ENCODE results near the gene PAM16.
"Not testable (repeated sequence)": the region's sequence is repeated elsewhere in the genome, so short reads cannot be mapped to it uniquely, and the experiment has no call there.

PAM16 gene

GRCh38 chr16:4338125-4338582 is 13.0 kb downstream of the PAM16 start:
- TF ChIP-seq CTCF (IDR thresholded peaks at IDR 0.05; ENCODE audit: low read depth, low read length, missing control alignments) = peak; percentile 16
- no peak for DNase-seq (ENCODE audit: extremely low read depth, low read depth)
- H3K4me3 ChIP-seq (replicated peaks; ENCODE audit: low read depth, low read length) = no peak overlapping the region

GRCh38 chr16:4337540-4338088 is 13.5 kb downstream of the PAM16 start:
- no peak for DNase-seq (ENCODE audit: extremely low read depth, low read depth)
- no peak for TF ChIP-seq CTCF (IDR thresholded peaks at IDR 0.05; ENCODE audit: low read depth, low read length, missing control alignments)
- H3K4me3 ChIP-seq (replicated peaks; ENCODE audit: low read depth, low read length) = no peak overlapping the region

GRCh38 chr16:4336701-4337539 is 14.2 kb downstream of the PAM16 start:
- H3K4me3 ChIP-seq (replicated peaks; ENCODE audit: low read depth, low read length) = no peak overlapping the region
- no peak for TF ChIP-seq CTCF (IDR thresholded peaks at IDR 0.05; ENCODE audit: low read depth, low read length, missing control alignments)
- no peak for DNase-seq (ENCODE audit: extremely low read depth, low read depth)

GRCh38 chr16:4334724-4335495 is 16.2 kb downstream of the PAM16 start:
- no peak overlapping the region for H3K4me3 ChIP-seq (replicated peaks; ENCODE audit: low read depth, low read length)
- no peak for TF ChIP-seq CTCF (IDR thresholded peaks at IDR 0.05; ENCODE audit: low read depth, low read length, missing control alignments)
- no peak for DNase-seq (ENCODE audit: extremely low read depth, low read depth)

GRCh38 chr16:4333714-4334113 is 17.4 kb downstream of the PAM16 start:
- DNase-seq (ENCODE audit: extremely low read depth, low read depth); H3K4me3 ChIP-seq (replicated peaks; ENCODE audit: low read depth, low read length): not testable (repeated sequence)

GRCh38 chr16:4333308-4333638 is 17.8 kb downstream of the PAM16 start:
- H3K4me3 ChIP-seq (replicated peaks; ENCODE audit: low read depth, low read length) = no peak overlapping the region
- TF ChIP-seq CTCF (IDR thresholded peaks at IDR 0.05; ENCODE audit: low read depth, low read length, missing control alignments) = no peak
- no peak for DNase-seq (ENCODE audit: extremely low read depth, low read depth)
